HG03354 (cell line): ENCODE data around the gene ARHGEF16.

Experiments used
- ATAC-seq: cut with Tn5 transposase; IDR thresholded peaks from one replicate; pipeline ENCODE4 v1.9.1; 2021; ENCODE audit warnings: mild to moderate bottlenecking; ENCODE audit not compliant: unreplicated experiment, poor library complexity, severe bottlenecking

The ARHGEF16 gene

DNA sequence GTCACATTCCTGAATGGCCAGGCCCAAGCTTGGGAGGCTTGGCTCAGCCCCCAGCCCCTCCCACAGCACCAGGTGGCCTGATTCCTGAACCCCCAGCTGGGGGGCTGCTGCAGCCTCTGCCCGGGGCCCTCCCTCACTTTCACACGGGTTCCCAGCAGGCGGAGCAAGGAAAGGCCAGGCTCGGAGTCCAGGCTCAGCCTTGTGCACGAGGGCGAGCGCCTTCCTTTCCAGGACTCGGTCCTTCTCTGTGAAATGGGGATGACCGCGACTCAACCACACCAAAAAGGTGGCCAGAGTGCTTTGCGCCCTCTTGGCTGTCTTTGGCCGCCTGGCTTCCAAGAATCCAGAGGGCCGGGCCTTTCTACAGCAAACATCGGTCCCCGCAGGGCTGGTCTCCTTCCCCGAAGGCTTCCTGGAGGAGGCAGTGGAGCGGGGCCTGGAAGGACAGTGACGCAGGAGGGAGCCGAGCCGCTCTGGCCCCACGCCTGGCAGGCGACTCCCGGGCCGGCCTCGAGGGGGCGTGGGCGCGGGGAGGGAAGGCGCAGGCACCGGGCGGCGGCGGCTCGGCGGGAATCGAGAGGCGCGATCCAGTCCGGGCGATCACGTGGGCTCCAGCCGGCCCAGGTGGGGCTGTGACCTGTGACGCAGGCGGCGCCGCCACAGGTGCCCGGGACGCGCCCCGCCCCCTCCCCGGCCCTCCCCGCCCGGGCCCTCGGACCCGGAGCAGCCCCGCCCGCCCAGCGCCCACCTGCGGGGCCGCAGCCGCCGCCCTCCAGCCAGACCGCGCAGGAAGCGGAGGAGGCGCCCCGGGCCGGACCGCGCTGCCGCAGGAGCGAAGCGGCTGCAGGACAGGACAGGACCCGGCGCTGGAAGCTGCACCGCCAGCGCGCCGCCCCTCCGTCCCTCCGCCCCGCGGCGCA is at the start of gene ARHGEF16:
ARHGEF16 (plus strand) TSS at position 775 of the 920 bp plus-strand sequence. CDS start 8,420 bp downstream, outside the sequence.
- ATAC-seq, result no peak

GRCh38 chr1:3404801-3405200 is 49.7 kb upstream of the ARHGEF16 start:
- ATAC-seq, result no peak

DNA sequence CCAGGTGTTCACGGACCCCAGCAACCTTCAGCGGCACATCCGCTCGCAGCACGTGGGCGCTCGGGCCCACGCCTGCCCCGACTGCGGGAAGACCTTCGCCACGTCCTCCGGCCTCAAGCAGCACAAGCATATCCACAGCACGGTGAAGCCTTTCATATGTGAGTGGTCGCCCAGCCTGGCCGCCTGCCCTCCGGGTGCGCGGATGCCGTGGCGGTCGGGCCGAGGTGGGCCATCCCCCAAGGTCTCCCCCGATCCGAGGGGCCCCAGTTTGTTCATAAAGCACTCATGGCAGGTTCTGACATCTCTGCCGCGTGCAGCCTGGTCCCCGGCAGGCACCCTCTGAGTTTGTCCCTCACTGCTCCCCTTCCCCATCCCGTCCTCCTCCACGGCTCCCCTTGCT is 49.0 kb upstream of the ARHGEF16 start:
- no peak for ATAC-seq

- no peak for ATAC-seq
Observed at GRCh38 chr1:3405974-3406867, 48.2 kb upstream of the ARHGEF16 start.

DNA sequence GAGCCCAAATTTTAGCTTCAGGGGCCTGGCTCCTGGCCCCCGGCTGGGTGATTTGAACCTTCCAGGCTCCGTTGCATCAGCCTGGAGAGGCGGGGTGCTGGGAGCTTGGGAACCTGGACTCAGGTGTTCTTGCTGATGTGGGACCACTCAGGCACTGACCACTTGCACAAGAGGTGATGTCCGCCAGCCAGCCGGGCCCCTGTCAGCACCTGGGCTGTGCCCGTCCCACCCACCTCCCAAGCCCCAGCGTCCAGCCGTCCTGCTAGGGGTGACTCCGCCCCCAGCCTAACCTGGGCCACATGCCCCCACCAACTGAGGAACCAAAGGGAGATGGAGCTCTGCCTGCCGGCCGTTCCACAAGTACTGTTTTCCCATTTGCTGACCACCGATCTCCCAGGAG is 47.4 kb upstream of the ARHGEF16 start:
- no peak for ATAC-seq

GRCh38 chr1:3408751-3409266 is 45.7 kb upstream of the ARHGEF16 start:
- no peak for ATAC-seq

- ATAC-seq, result no peak
Observed at GRCh38 chr1:3409366-3410141, 44.9 kb upstream of the ARHGEF16 start.

DNA sequence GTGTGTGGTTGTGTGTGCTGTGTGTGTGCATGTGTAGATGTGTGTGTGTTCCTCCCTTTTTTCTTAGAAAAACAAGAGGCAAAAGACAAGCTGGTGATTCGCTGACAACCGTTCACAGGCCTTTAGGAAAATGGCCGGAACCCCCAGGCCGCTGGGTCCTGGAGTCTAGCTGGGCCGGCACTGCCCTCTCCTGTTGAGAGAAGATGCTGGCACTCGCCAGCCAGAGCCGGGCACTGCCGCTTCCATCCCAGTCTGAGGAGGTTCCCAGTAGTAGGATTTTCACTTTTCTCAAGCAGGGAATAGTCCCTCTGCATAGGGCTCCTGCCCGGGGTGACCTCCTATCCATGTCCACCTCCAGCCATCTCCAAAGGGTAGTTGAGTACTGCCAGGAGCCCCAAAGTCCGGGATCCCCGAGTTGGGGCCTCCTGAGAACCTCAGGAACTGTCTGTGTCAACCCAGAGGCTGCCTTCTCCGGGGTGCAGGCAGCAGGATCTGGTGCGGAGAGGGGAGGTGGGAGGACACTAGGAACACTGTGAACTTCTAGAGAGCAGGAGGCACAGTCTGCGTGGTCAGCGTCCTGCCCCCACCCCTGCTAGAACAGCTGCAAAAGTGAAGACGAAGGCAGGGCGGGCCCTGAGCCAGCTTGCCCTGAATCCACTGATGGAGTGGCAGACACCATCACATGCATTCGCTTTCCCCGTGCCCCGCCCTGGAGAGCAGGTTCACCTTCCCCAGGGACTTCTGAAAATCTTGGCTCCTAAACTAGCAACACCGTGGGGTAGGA is 44.1 kb upstream of the ARHGEF16 start:
- no peak for ATAC-seq

DNA sequence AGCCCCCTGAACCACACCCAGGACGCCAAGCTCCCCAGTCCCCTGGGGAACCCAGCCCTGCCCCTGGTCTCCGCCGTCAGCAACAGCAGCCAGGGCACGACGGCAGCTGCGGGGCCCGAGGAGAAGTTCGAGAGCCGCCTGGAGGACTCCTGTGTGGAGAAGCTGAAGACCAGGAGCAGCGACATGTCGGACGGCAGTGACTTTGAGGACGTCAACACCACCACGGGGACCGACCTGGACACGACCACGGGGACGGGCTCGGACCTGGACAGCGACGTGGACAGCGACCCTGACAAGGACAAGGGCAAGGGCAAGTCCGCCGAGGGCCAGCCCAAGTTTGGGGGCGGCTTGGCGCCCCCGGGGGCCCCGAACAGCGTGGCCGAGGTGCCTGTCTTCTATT is 42.7 kb upstream of the ARHGEF16 start:
- ATAC-seq, result no peak

GRCh38 chr1:3412376-3412775 is 42.1 kb upstream of the ARHGEF16 start:
- no peak for ATAC-seq

DNA sequence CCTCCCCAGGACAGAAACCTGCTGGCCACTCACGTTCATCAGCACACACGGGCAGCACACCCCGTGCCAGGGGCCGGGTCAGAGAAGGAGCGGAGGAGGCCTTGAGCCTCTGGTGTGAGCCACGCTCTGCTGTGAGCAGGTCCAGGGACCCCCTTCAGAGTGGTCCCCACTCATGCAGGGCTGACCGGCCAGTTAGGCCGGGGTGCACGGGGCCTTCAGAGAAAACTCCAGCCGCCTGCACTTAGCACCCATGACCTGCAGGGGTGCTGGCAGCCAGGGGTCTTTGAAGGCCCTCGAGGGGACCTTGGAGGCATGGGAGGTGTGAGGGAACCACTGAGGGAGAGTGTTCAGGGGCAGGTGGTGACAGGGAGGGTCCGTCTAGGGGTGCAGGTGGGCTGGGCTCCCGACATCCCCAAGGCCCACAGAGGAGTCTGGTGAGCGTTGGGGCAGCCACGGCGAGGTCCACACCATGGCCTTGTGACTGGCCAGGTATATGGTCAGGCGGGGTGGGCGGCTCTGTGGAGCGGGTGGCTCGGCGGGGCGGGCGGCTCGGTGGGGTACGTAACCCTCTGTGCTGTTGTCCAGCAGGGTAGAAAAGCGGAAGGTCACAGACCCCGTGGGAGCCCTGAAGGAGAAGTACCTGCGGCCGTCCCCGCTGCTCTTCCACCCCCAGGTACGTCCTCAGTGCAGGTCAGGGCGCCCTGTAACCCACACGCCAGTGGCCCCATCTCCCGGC is 40.3 kb upstream of the ARHGEF16 start:
- ATAC-seq, result no peak

DNA sequence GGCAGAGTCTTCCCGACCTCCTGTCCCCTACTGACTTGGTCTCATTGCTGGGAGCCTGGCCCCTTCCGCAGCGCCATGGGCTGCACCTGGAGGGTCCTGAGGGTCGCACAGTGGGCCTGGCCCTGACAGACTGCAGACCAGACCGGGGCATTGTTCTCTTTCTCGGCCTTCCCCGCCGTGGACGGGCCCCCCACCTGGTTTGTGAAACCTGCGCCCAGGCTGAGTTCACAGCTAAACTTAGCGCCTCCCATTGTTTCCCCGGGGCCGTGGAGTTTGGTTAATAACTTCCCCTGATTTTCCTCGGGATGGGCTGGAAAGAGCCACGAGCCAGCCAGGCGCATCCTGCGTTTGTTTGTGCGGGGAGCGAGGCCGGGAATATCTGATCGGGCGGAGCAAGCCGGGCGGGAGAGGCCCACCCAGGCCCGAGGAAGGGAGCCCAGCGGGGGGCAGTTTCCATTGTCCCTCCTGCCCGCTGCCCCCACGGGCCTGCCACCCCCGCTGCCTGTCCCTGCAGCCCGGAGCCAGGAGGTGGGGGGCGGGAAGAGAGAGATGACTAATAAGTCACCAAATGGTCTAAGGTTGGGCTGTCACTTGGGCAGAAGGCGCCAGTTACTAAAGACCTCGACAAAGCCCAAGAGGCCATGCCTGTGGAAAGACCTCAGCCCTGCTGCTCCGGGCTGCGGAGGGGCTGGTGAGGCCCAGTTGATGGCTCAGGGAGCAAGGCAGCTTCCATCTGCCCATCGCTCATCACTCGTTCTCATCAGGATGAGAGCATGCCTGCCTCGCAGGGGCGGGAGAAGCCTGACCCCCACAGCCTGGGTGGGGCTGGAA is 39.0 kb upstream of the ARHGEF16 start:
- no peak for ATAC-seq

- ATAC-seq, result no peak
Observed at GRCh38 chr1:3417082-3417739, 37.3 kb upstream of the ARHGEF16 start.

GRCh38 chr1:3417934-3418333 is 36.5 kb upstream of the ARHGEF16 start:
- no peak for ATAC-seq

DNA sequence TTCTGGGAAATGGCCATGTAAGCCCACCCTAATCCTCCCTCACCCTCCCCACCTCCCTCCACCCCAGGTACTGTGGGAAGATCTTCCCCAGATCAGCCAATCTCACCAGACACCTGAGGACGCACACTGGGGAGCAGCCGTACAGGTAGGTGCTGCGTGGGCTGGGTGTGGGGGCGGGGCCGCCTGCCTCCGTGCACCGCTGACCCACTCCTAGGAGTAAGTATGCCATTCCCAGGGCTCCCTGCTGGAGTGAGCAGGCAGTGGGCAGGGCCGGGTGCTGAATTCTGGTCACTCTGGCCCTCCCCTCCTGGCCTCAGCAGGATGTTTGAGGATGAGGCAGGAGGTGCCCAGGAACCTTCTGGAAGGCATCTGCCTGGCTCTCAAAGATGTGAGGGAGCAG is 35.9 kb upstream of the ARHGEF16 start:
- no peak for ATAC-seq

GRCh38 chr1:3419415-3420204 is 34.9 kb upstream of the ARHGEF16 start:
- no peak for ATAC-seq
